Measurements from ENCODE around the gene MEIKIN. TPM values are rescaled to one million over a fixed set of nuclear protein-coding genes. Genes with fewer than 3 reads are reported as not detected.
"Not testable (repeated sequence)": the region's sequence is repeated elsewhere in the genome, so short reads cannot be mapped to it uniquely, and the experiment has no call there.

Gene MEIKIN
- total and polyA plus RNA-seq, 4 experiments from 2014 or later, result 3.6 to 6.2 TPM; not detected in 2

GRCh38 chr5:131846536-131846935, 98.9 kb downstream of the MEIKIN start:
- H3K9me3 ChIP-seq (ENCODE audit: control insufficient read depth in 1 of 2, low read length in 2 of 2), result peaks cover 4 to 11% of the 10 kb centered on the region in 2 donors
- Mint-ChIP-seq H3K27ac (no peak overlapping the region), H3K4me1 (no peaks in the 10 kb centered on the region), H3K9me3 (peaks cover 3 to 79% (median 64%) of the 10 kb centered on the region in 8 donors), H3K4me3 (no peak overlapping the region), H3K36me3 (peaks cover 26 to 35% of the 10 kb centered on the region in 2 donors), H3K27me3 (no peaks in the 10 kb centered on the region)
- no peak overlapping the region for H3K4me3 ChIP-seq (ENCODE audit: low read length in 2 of 2)
- no peaks in the 10 kb centered on the region for H3K36me3 ChIP-seq (ENCODE audit: insufficient read depth, low read length)
- H3K27ac ChIP-seq (ENCODE audit: low read depth, low read length), result no peak overlapping the region
- POLR2A ChIA-PET (ENCODE audit: partially characterized antibody), result interaction anchor here (0.6 kb wide), 1 partner anchor 98 kb away, joined by 3 read pairs; no protein-coding TSS in a partner anchor
- CTCF ChIA-PET (ENCODE audit: partially characterized antibody), result no interaction called here
- intact Hi-C loops (cut with micrococcal nuclease), result no loop called here
- no peaks in the 10 kb centered on the region for H3K27me3 ChIP-seq (ENCODE audit: insufficient read depth, low read length)
- H3K4me1 ChIP-seq (ENCODE audit: insufficient read depth, low read length), result no peaks in the 10 kb centered on the region
- no peak for DNase-seq

- no peaks in the 10 kb centered on the region for H3K4me1 Mint-ChIP-seq
- Histone ChIP-seq H3K4me1 (ENCODE audit: insufficient read depth, low read length) (no peaks in the 10 kb centered on the region), H3K4me3 (ENCODE audit: low read length in 2 of 2) (no peak overlapping the region), H3K27ac (ENCODE audit: low read depth, low read length) (no peak overlapping the region), H3K9me3 (ENCODE audit: control insufficient read depth in 1 of 2, low read length in 2 of 2) (peaks cover 4 to 11% of the 10 kb centered on the region in 2 donors), H3K27me3 (ENCODE audit: insufficient read depth, low read length) (no peaks in the 10 kb centered on the region), H3K36me3 (ENCODE audit: insufficient read depth, low read length) (no peaks in the 10 kb centered on the region)
- no peak overlapping the region for H3K27ac Mint-ChIP-seq
- POLR2A ChIA-PET (ENCODE audit: partially characterized antibody), result interaction anchor here (0.6 kb wide), 1 partner anchor 98 kb away, joined by 3 read pairs; no protein-coding TSS in a partner anchor
- peaks cover 3 to 79% (median 67%) of the 10 kb centered on the region in 8 donors for H3K9me3 Mint-ChIP-seq
- CTCF ChIA-PET (ENCODE audit: partially characterized antibody), result no interaction called here
- no peak for DNase-seq
- H3K36me3 Mint-ChIP-seq, result peaks cover 26 to 34% of the 10 kb centered on the region in 2 donors
- intact Hi-C loops (cut with micrococcal nuclease), result no loop called here
- no peak overlapping the region for H3K4me3 Mint-ChIP-seq
- no peaks in the 10 kb centered on the region for H3K27me3 Mint-ChIP-seq
Measured at GRCh38 chr5:131845828-131846227, 99.6 kb downstream of the MEIKIN start.

GRCh38 chr5:131842971-131843370, 102.5 kb downstream of the MEIKIN start:
- H3K4me1 Mint-ChIP-seq; CTCF ChIA-PET (ENCODE audit: partially characterized antibody); H3K27me3 Mint-ChIP-seq; H3K4me3 Mint-ChIP-seq; H3K27ac Mint-ChIP-seq; H3K36me3 ChIP-seq (ENCODE audit: insufficient read depth, low read length); intact Hi-C loops (cut with micrococcal nuclease); POLR2A ChIA-PET (ENCODE audit: partially characterized antibody); H3K9me3 ChIP-seq (ENCODE audit: control insufficient read depth in 1 of 2, low read length in 2 of 2); H3K27ac ChIP-seq (ENCODE audit: low read depth, low read length); H3K4me3 ChIP-seq (ENCODE audit: low read length in 2 of 2); DNase-seq; H3K27me3 ChIP-seq (ENCODE audit: insufficient read depth, low read length); H3K4me1 ChIP-seq (ENCODE audit: insufficient read depth, low read length): not testable (repeated sequence)
- Mint-ChIP-seq H3K36me3 (peaks cover 29 to 31% of the 10 kb centered on the region in 2 donors), H3K9me3 (peaks cover 3 to 78% (median 73%) of the 10 kb centered on the region in 8 donors)

GRCh38 chr5:131832702-131833101, 112.8 kb downstream of the MEIKIN start:
- DNase-seq; intact Hi-C loops (cut with micrococcal nuclease); POLR2A ChIA-PET (ENCODE audit: partially characterized antibody); H3K27me3 ChIP-seq (ENCODE audit: insufficient read depth, low read length); H3K4me3 ChIP-seq (ENCODE audit: low read length in 2 of 2); CTCF ChIA-PET (ENCODE audit: partially characterized antibody); H3K36me3 Mint-ChIP-seq; H3K4me1 Mint-ChIP-seq; H3K36me3 ChIP-seq (ENCODE audit: insufficient read depth, low read length); H3K27ac ChIP-seq (ENCODE audit: low read depth, low read length); H3K4me1 ChIP-seq (ENCODE audit: insufficient read depth, low read length); H3K27ac Mint-ChIP-seq; H3K4me3 Mint-ChIP-seq; H3K27me3 Mint-ChIP-seq; H3K9me3 ChIP-seq (ENCODE audit: control insufficient read depth in 1 of 2, low read length in 2 of 2): not testable (repeated sequence)
- H3K9me3 Mint-ChIP-seq, result peaks cover 4 to 21% (median 9%) of the 10 kb centered on the region in 8 donors

GRCh38 chr5:131825404-131826013, 120.0 kb downstream of the MEIKIN start:
- peaks cover 4 to 8% (median 6%) of the 10 kb centered on the region in 4 donors for H3K4me1 Mint-ChIP-seq
- H3K4me3 Mint-ChIP-seq, result no peak overlapping the region
- CTCF ChIA-PET (ENCODE audit: partially characterized antibody), result interaction anchor here (0.5 kb wide), 1 partner anchor 237 kb away, joined by 3 read pairs; no protein-coding TSS in a partner anchor
- H3K4me1 ChIP-seq (ENCODE audit: insufficient read depth, low read length), result no peaks in the 10 kb centered on the region
- no peaks in the 10 kb centered on the region for H3K27me3 ChIP-seq (ENCODE audit: insufficient read depth, low read length)
- intact Hi-C loops (cut with micrococcal nuclease), result no loop called here
- peaks cover 1 to 7% of the 10 kb centered on the region in 2 donors for H3K36me3 Mint-ChIP-seq
- no peak for DNase-seq
- H3K27me3 Mint-ChIP-seq, result peaks cover 0 to 2% of the 10 kb centered on the region in 2 donors
- no peak overlapping the region for H3K4me3 ChIP-seq (ENCODE audit: low read length in 2 of 2)
- H3K36me3 ChIP-seq (ENCODE audit: insufficient read depth, low read length), result no peaks in the 10 kb centered on the region
- no peak overlapping the region for H3K27ac ChIP-seq (ENCODE audit: low read depth, low read length)
- H3K27ac Mint-ChIP-seq, result no peak overlapping the region
- peaks cover 0 to 6% (median 3%) of the 10 kb centered on the region in 8 donors for H3K9me3 Mint-ChIP-seq
- POLR2A ChIA-PET (ENCODE audit: partially characterized antibody), result no interaction called here
- H3K9me3 ChIP-seq (ENCODE audit: control insufficient read depth in 1 of 2, low read length in 2 of 2), result no peaks in the 10 kb centered on the region

GRCh38 chr5:131824631-131825030, 120.8 kb downstream of the MEIKIN start:
- intact Hi-C loops (cut with micrococcal nuclease), result no loop called here
- Mint-ChIP-seq H3K27ac (no peak overlapping the region), H3K36me3 (peaks cover 1 to 7% of the 10 kb centered on the region in 2 donors), H3K4me3 (no peak overlapping the region), H3K27me3 (peaks cover 0 to 2% of the 10 kb centered on the region in 2 donors), H3K9me3 (peaks cover 0 to 6% (median 3%) of the 10 kb centered on the region in 8 donors), H3K4me1 (peaks cover 3 to 5% (median 5%) of the 10 kb centered on the region in 4 donors)
- no peaks in the 10 kb centered on the region for H3K9me3 ChIP-seq (ENCODE audit: control insufficient read depth in 1 of 2, low read length in 2 of 2)
- H3K27ac ChIP-seq (ENCODE audit: low read depth, low read length), result no peak overlapping the region
- POLR2A ChIA-PET (ENCODE audit: partially characterized antibody), result no interaction called here
- no peaks in the 10 kb centered on the region for H3K36me3 ChIP-seq (ENCODE audit: insufficient read depth, low read length)
- H3K27me3 ChIP-seq (ENCODE audit: insufficient read depth, low read length), result no peaks in the 10 kb centered on the region
- CTCF ChIA-PET (ENCODE audit: partially characterized antibody), result no interaction called here
- DNase-seq, result no peak
- no peaks in the 10 kb centered on the region for H3K4me1 ChIP-seq (ENCODE audit: insufficient read depth, low read length)
- no peak overlapping the region for H3K4me3 ChIP-seq (ENCODE audit: low read length in 2 of 2)

- Histone ChIP-seq H3K27me3 (ENCODE audit: insufficient read depth, low read length) (no peaks in the 10 kb centered on the region), H3K9me3 (ENCODE audit: control insufficient read depth in 1 of 2, low read length in 2 of 2) (no peaks in the 10 kb centered on the region), H3K4me1 (ENCODE audit: insufficient read depth, low read length) (no peaks in the 10 kb centered on the region), H3K36me3 (ENCODE audit: insufficient read depth, low read length) (no peaks in the 10 kb centered on the region), H3K4me3 (ENCODE audit: low read length in 2 of 2) (no peak overlapping the region), H3K27ac (ENCODE audit: low read depth, low read length) (no peak overlapping the region)
- Mint-ChIP-seq H3K4me3 (no peak overlapping the region), H3K27ac (no peak overlapping the region), H3K27me3 (peaks cover 0 to 2% of the 10 kb centered on the region in 2 donors), H3K4me1 (peaks cover 2 to 11% (median 4%) of the 10 kb centered on the region in 4 donors), H3K36me3 (peaks cover 1 to 7% of the 10 kb centered on the region in 2 donors), H3K9me3 (peaks cover 0 to 6% (median under 1%) of the 10 kb centered on the region in 8 donors)
- DNase-seq, result no peak
- intact Hi-C loops (cut with micrococcal nuclease), result no loop called here
- POLR2A ChIA-PET (ENCODE audit: partially characterized antibody), result interaction anchor here (0.6 kb wide), 1 partner anchor 11 kb away, joined by 3 read pairs; no protein-coding TSS in a partner anchor
- CTCF ChIA-PET (ENCODE audit: partially characterized antibody), result interaction anchor here (1.0 kb wide), 1 partner anchor 232 kb away, joined by 4 read pairs; no protein-coding TSS in a partner anchor
Measured at GRCh38 chr5:131821221-131821620, 124.2 kb downstream of the MEIKIN start.

Measured in CD4-positive, alpha-beta memory T cell (primary cell).